GM04504 (cell line): ENCODE results near the gene HP.
A peak's percentile ranks its signal among the peaks of the same experiment; 100 is the strongest.
"Not testable (repeated sequence)": the region's sequence is repeated elsewhere in the genome, so short reads cannot be mapped to it uniquely, and the experiment has no call there.

Source experiments
- DNase-seq: peaks from one replicate; pipeline ENCODE4 v3.0.0-alpha.2; 2012; ENCODE audit warnings: low read depth

HP gene

GRCh38 chr16:72043539-72043938, 10.8 kb upstream of the HP start:
- DNase-seq, result no peak

GRCh38 chr16:72044296-72044695, 10.0 kb upstream of the HP start:
- no peak for DNase-seq

GRCh38 chr16:72044825-72045359, 9.4 kb upstream of the HP start:
- no peak for DNase-seq

- no peak for DNase-seq
Observed at GRCh38 chr16:72049110-72049509, 5.2 kb upstream of the HP start.

- DNase-seq, result no peak
Observed at GRCh38 chr16:72050769-72051464, 3.4 kb upstream of the HP start.

GRCh38 chr16:72051818-72052217, 2.5 kb upstream of the HP start:
- DNase-seq, result no peak

- DNase-seq, result no peak
Observed at GRCh38 chr16:72055911-72056310, 1.6 kb downstream of the HP start.

- DNase-seq, result not testable (repeated sequence)
Observed at GRCh38 chr16:72057313-72057712, 3.0 kb downstream of the HP start.

- not testable (repeated sequence) for DNase-seq
Observed at GRCh38 chr16:72059060-72059459, 4.8 kb downstream of the HP start.

GRCh38 chr16:72060405-72060804, 6.1 kb downstream of the HP start:
- no peak for DNase-seq

- no peak for DNase-seq
Observed at GRCh38 chr16:72061564-72061963, 7.3 kb downstream of the HP start.

- DNase-seq, result no peak
Observed at GRCh38 chr16:72064361-72064894, 10.1 kb downstream of the HP start.

GRCh38 chr16:72066747-72067146, 12.4 kb downstream of the HP start:
- peak; percentile 12 for DNase-seq

GRCh38 chr16:72068930-72069329, 14.6 kb downstream of the HP start:
- DNase-seq, result no peak

- DNase-seq, result no peak
Observed at GRCh38 chr16:72072514-72073342, 18.4 kb downstream of the HP start.

- DNase-seq, result no peak
Observed at GRCh38 chr16:72073560-72074230, 19.4 kb downstream of the HP start.

- not testable (repeated sequence) for DNase-seq
Observed at GRCh38 chr16:72075067-72075466, 20.8 kb downstream of the HP start.

GRCh38 chr16:72076991-72077706, 22.8 kb downstream of the HP start:
- not testable (repeated sequence) for DNase-seq

- DNase-seq, result no peak
Observed at GRCh38 chr16:72083778-72084404, 29.6 kb downstream of the HP start.

GRCh38 chr16:72084445-72084844, 30.1 kb downstream of the HP start:
- DNase-seq, result no peak

- DNase-seq, result no peak
Observed at GRCh38 chr16:72085002-72085401, 30.7 kb downstream of the HP start.
